B cell (primary cell): ENCODE results near the gene BLOC1S5. TPM values are rescaled to one million over a fixed set of nuclear protein-coding genes. Genes with fewer than 3 reads are reported as not detected.

ENCODE experiments used
- ATAC-seq: fragments of 200-7000 bp; cut with Tn5 transposase; one replicate; pipeline ENCODE4 v1.10.0; 2021; ENCODE audit warnings: low read depth, mild to moderate bottlenecking, moderate number of reproducible peaks, moderate library complexity
- CTCF ChIA-PET: fragments of 350-600 bp; sonication (Branson Sonifier 250); formaldehyde crosslinking; loops from one replicate; lab custom pipeline; 2021; ENCODE audit warnings: antibody characterized with exemption, inconsistent platforms; lab: Charles Lee
- POLR2A ChIA-PET: fragments of 350-600 bp; sonication (Branson Sonifier 250); formaldehyde crosslinking; loops from one replicate; lab custom pipeline; 2021; ENCODE audit warnings: antibody characterized with exemption; lab: Charles Lee
- DNase-seq: peaks from one replicate; pipeline ENCODE4 v3.0.0; 2013
- H2AFZ ChIP-seq: 2 replicates; pipeline ENCODE4 v1.6.1; 2012; ENCODE audit warnings: mild to moderate bottlenecking, low read depth, low read length; ENCODE audit not compliant: insufficient read depth, poor library complexity, severe bottlenecking
- H3K27ac ChIP-seq, 2 donors: 1 replicate in 1 of 2; 2 replicates in 1 of 2; pipeline ENCODE4 v1.5.1; 2012 to 2013; ENCODE audit warnings: low read length in 2 of 2, mild to moderate bottlenecking in 2 of 2, moderate library complexity in 1 of 2
- H3K27me3 ChIP-seq, 4 experiments: fragments of 200-600 bp in 1 of 4; sonication (generic) in 1 of 4; replicated peaks in 1 of 4; 1 replicate in 2 of 4; 2 replicates in 2 of 4; pipeline versions ENCODE4 v1.6.1 to v1.7.0; 2013 to 2016; ENCODE audit warnings: low read length in 3 of 4, mild to moderate bottlenecking in 2 of 4, mixed read lengths in 1 of 4, moderate library complexity in 1 of 4; ENCODE audit not compliant: insufficient read depth in 4 of 4, control insufficient read depth in 3 of 4; ENCODE audit errors: control extremely low read depth in 1 of 4
- H3K36me3 ChIP-seq, 2 experiments: replicated peaks in 1 of 2; 1 replicate in 1 of 2; 2 replicates in 1 of 2; pipeline versions ENCODE4 v1.6.1 to v1.7.1; 2013; ENCODE audit warnings: low read length in 1 of 2; ENCODE audit not compliant: insufficient read depth in 2 of 2, control insufficient read depth in 1 of 2; ENCODE audit errors: control extremely low read depth in 1 of 2, extremely low read depth in 1 of 2
- H3K4me1 ChIP-seq, 2 donors: fragments of 200-600 bp in 1 of 2; sonication (generic) in 1 of 2; 1 replicate in 1 of 2; 2 replicates in 1 of 2; pipeline versions ENCODE4 v1.5.1 to v1.6.1; 2013 to 2017; ENCODE audit warnings: low read length in 2 of 2; ENCODE audit not compliant: control insufficient read depth in 2 of 2, insufficient read depth in 2 of 2
- H3K4me2 ChIP-seq: replicated peaks from 2 replicates; pipeline ENCODE3; 2012; ENCODE audit warnings: mild to moderate bottlenecking, low read depth, low read length; ENCODE audit not compliant: poor library complexity, severe bottlenecking
- H3K4me3 ChIP-seq, 5 experiments: fragments of 200-600 bp in 1 of 5; sonication (generic) in 1 of 5; 1 replicate in 3 of 5; 2 replicates in 2 of 5; pipeline versions ENCODE4 v1.5.1 to v1.7.0; 2011 to 2016; ENCODE audit warnings: low read length in 4 of 5, mild to moderate bottlenecking in 4 of 5, low read depth in 2 of 5, control low read depth in 1 of 5, moderate library complexity in 1 of 5; ENCODE audit not compliant: insufficient read depth in 1 of 5; ENCODE audit errors: control extremely low read depth in 1 of 5, extremely low read depth in 1 of 5
- H3K79me2 ChIP-seq: fragments of 200-600 bp; sonication (generic); one replicate; pipeline ENCODE4 v1.6.0; 2016; ENCODE audit warnings: low read length; ENCODE audit not compliant: control insufficient read depth, insufficient read depth
- H3K9ac ChIP-seq: fragments of 200-600 bp; sonication (generic); 2 replicates; pipeline ENCODE4 v1.6.1; 2017; ENCODE audit warnings: mild to moderate bottlenecking, low read length, moderate library complexity
- H3K9me3 ChIP-seq, 3 donors: one replicate each; pipeline versions ENCODE4 v1.6.1 to v1.7.1; 2013; ENCODE audit warnings: low read length in 2 of 3; ENCODE audit not compliant: control insufficient read depth in 2 of 3, insufficient read depth in 1 of 3; ENCODE audit errors: control extremely low read depth in 1 of 3
- H4K20me1 ChIP-seq: 2 replicates; pipeline ENCODE4 v1.6.0; 2012; ENCODE audit warnings: mild to moderate bottlenecking, low read length; ENCODE audit not compliant: insufficient read depth, control insufficient read depth, poor library complexity, severe bottlenecking
- H3K27ac Mint-ChIP-seq: one replicate; pipeline ENCODE4 v1.8.0; 2021; ENCODE audit warnings: mixed read lengths
- H3K27me3 Mint-ChIP-seq: one replicate; pipeline ENCODE4 v1.8.0; 2021; ENCODE audit warnings: mixed read lengths
- H3K4me1 Mint-ChIP-seq: one replicate; pipeline ENCODE4 v1.8.0; 2021; ENCODE audit warnings: mixed read lengths
- H3K4me3 Mint-ChIP-seq: one replicate; pipeline ENCODE4 v1.8.0; 2021; ENCODE audit warnings: mixed read lengths
- H3K9me3 Mint-ChIP-seq: one replicate; pipeline ENCODE4 v1.8.0; 2022; ENCODE audit warnings: mixed read lengths; ENCODE audit not compliant: insufficient read depth
- EZH2 ChIP-seq: IDR thresholded peaks from 2 replicates; pipeline ENCODE4 v1.6.1; 2012; ENCODE audit warnings: borderline replicate concordance, low read depth, mild to moderate bottlenecking, moderate library complexity, low read length; ENCODE audit not compliant: insufficient read depth, poor library complexity, severe bottlenecking
- WGBS: methylation state at CpG from one replicate; pipeline ENCODE4 v1.1.5; 2013; ENCODE audit warnings: missing lambda C conversion rate; ENCODE audit not compliant: insufficient coverage; 5-methylcytosine and 5-hydroxymethylcytosine counted together
- intact Hi-C: fragments of 100-400 bp; cut with micrococcal nuclease; formaldehyde crosslinking; loops from one replicate; pipeline ENCODE4 v1.10.0; 2022
- polyA plus RNA-seq: library from polyadenylated mRNA; depleted of rRNA; stranded (reverse); fragments of >200 nt; gene quantifications from 2 replicates; pipeline ENCODE4 v1.2.3, GENCODE V29; 2012
- total RNA-seq, 2 donors: library from RNA; stranded (reverse); fragments of 120-200 nt in 1 of 2; gene quantifications; 1 replicate in 1 of 2; 2 replicates in 1 of 2; pipeline versions ENCODE4 v1.2.3 to v1.2.4, GENCODE V29; 2013 to 2022
- TF ChIP-seq, protein P1 (sequence below): fragments of 200-600 bp; IDR thresholded peaks from one replicate; pipeline ENCODE4 v1.8.0; 2022; ENCODE audit warnings: antibody characterized with exemption, mild to moderate bottlenecking

Gene BLOC1S5
- total and polyA plus RNA-seq, 2 donors (not counting 1 experiment from before 2014, with no cell fraction given), result 5.2 to 18.8 TPM

GRCh38 chr6:8113131-8113654 lies 49.0 kb upstream of the BLOC1S5 start:
- Mint-ChIP-seq H3K27ac (no peak overlapping the region), H3K4me1 (no peaks in the 10 kb centered on the region), H3K27me3 (peaks cover 39% of the 10 kb centered on the region), H3K4me3 (no peak overlapping the region), H3K9me3 (peaks cover 4% of the 10 kb centered on the region)
- intact Hi-C loops, result no loop called here
- no CpG with 5 or more reads among the region's 4 CpGs for WGBS
- H4K20me1 ChIP-seq, result no peaks in the 10 kb centered on the region
- H3K27ac ChIP-seq, result no peak overlapping the region
- CTCF ChIA-PET, result no interaction called here
- ATAC-seq, result no peak
- no peak overlapping the region for H3K4me2 ChIP-seq
- no peaks in the 10 kb centered on the region for H3K79me2 ChIP-seq
- DNase-seq, result no peak
- no peak overlapping the region for H2AFZ ChIP-seq
- TF ChIP-seq, protein P1, sequence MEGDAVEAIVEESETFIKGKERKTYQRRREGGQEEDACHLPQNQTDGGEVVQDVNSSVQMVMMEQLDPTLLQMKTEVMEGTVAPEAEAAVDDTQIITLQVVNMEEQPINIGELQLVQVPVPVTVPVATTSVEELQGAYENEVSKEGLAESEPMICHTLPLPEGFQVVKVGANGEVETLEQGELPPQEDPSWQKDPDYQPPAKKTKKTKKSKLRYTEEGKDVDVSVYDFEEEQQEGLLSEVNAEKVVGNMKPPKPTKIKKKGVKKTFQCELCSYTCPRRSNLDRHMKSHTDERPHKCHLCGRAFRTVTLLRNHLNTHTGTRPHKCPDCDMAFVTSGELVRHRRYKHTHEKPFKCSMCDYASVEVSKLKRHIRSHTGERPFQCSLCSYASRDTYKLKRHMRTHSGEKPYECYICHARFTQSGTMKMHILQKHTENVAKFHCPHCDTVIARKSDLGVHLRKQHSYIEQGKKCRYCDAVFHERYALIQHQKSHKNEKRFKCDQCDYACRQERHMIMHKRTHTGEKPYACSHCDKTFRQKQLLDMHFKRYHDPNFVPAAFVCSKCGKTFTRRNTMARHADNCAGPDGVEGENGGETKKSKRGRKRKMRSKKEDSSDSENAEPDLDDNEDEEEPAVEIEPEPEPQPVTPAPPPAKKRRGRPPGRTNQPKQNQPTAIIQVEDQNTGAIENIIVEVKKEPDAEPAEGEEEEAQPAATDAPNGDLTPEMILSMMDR, result no peak
- no peak for TF ChIP-seq EZH2
- POLR2A ChIA-PET, result no interaction called here
- no peak overlapping the region for H3K9ac ChIP-seq
- no peaks in the 10 kb centered on the region for H3K9me3 ChIP-seq
- peaks cover 0 to 7% (median 2%) of the 10 kb centered on the region in 4 experiments for H3K27me3 ChIP-seq
- H3K36me3 ChIP-seq, result no peaks in the 10 kb centered on the region
- H3K4me3 ChIP-seq, result no peak overlapping the region
- no peaks in the 10 kb centered on the region for H3K4me1 ChIP-seq

DNA sequence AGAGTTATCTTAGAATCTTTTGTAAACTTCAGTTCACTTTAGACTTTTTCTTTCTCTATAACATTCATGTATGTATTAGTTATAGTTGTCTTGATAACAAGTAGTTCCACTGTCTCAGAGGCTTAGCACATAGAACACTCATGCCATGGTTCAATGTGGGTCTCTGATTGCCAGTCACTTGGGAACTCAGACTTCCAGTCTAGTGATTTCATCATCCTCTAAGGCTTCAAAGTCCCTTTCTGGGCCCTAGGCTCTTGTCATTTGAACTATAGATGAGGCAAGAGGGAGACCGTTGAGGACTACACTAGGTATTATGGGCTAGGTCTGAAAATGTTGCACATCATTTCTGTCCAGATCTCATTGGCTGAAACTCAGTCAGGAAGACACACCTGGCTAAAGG lies 46.5 kb upstream of the BLOC1S5 start:
- ATAC-seq, result no peak
- DNase-seq, result no peak
- peaks cover 55% of the 10 kb centered on the region for H3K27me3 Mint-ChIP-seq
- H3K4me2 ChIP-seq, result no peak overlapping the region
- peaks cover 0 to 11% (median 3%) of the 10 kb centered on the region in 4 experiments for H3K27me3 ChIP-seq
- peaks cover 4% of the 10 kb centered on the region for H3K9me3 Mint-ChIP-seq
- no peak overlapping the region for H3K4me3 Mint-ChIP-seq
- H3K4me1 ChIP-seq, result no peaks in the 10 kb centered on the region
- TF ChIP-seq EZH2, result no peak
- TF ChIP-seq, protein P1, result no peak
- no peak overlapping the region for H2AFZ ChIP-seq
- no peak overlapping the region for H3K27ac Mint-ChIP-seq
- POLR2A ChIA-PET, result no interaction called here
- CTCF ChIA-PET, result no interaction called here
- 100% methylated on average over 1 of the region's 1 CpG for WGBS
- no peaks in the 10 kb centered on the region for H4K20me1 ChIP-seq
- H3K9ac ChIP-seq, result no peak overlapping the region
- H3K4me1 Mint-ChIP-seq, result no peaks in the 10 kb centered on the region
- H3K79me2 ChIP-seq, result no peaks in the 10 kb centered on the region
- intact Hi-C loops, result no loop called here
- H3K9me3 ChIP-seq, result no peaks in the 10 kb centered on the region
- no peak overlapping the region for H3K4me3 ChIP-seq
- no peaks in the 10 kb centered on the region for H3K36me3 ChIP-seq
- H3K27ac ChIP-seq, result no peak overlapping the region
